Endothelial cell of umbilical vein (primary cell): Measurements from ENCODE around the gene DAND5. TPM values are rescaled to one million over a fixed set of nuclear protein-coding genes. Genes with fewer than 3 reads are reported as not detected.

Source experiments
- BruUV-seq: library from RNA; stranded (reverse); fragments of 400-500 nt; replicated peaks from 2 replicates; lab custom pipeline; 2021; lab: Mats Ljungman, UMichigan
- CTCF ChIA-PET: fragments of 300-600, 350-600 bp; sonication (Branson Sonifier 250); formaldehyde crosslinking; loops from one replicate; lab custom pipeline; 2021; ENCODE audit warnings: antibody characterized with exemption, inconsistent platforms; lab: Charles Lee
- POLR2A ChIA-PET: fragments of 300-600, 350-600 bp; sonication (Branson Sonifier 250); formaldehyde crosslinking; loops from one replicate; lab custom pipeline; 2021; ENCODE audit warnings: antibody characterized with exemption, inconsistent platforms; lab: Charles Lee
- DNase-seq: peaks from one replicate; pipeline ENCODE4 v3.0.0-alpha.2; 2011; ENCODE audit warnings: low read depth, low spot score
- FAIRE-seq: peaks from 2 replicates; lab custom pipeline; 2011; peaks lifted over from hg19 to GRCh38; lab: Jason Lieb, UNC
- H2AFZ ChIP-seq: 2 replicates; pipeline ENCODE4 v1.6.0; 2012; ENCODE audit warnings: low read depth, low read length, control low read depth, inconsistent platforms
- H3K27ac ChIP-seq: 2 replicates; pipeline ENCODE4 v1.5.1; 2011; ENCODE audit warnings: low read depth, mild to moderate bottlenecking, control low read depth, low read length, moderate library complexity; ENCODE audit not compliant: insufficient read depth
- H3K27me3 ChIP-seq, 2 experiments: 2 replicates each; pipeline versions ENCODE4 v1.6.0 to v1.6.1; 2011; ENCODE audit warnings: low read length in 2 of 2, mixed read lengths in 1 of 2; ENCODE audit not compliant: control insufficient read depth in 2 of 2, insufficient read depth in 2 of 2
- H3K36me3 ChIP-seq, 2 experiments: 2 replicates in 1 of 2; 3 replicates in 1 of 2; pipeline ENCODE4 v1.5.1; 2011; ENCODE audit warnings: low read length in 2 of 2, mild to moderate bottlenecking in 1 of 2, moderate library complexity in 1 of 2; ENCODE audit not compliant: control insufficient read depth in 2 of 2, insufficient read depth in 2 of 2; ENCODE audit errors: extremely low read depth in 1 of 2
- H3K4me1 ChIP-seq: 3 replicates; pipeline ENCODE4 v1.5.1; 2011; ENCODE audit warnings: mild to moderate bottlenecking, low read length; ENCODE audit not compliant: control insufficient read depth, insufficient read depth; ENCODE audit errors: extremely low read depth
- H3K4me2 ChIP-seq: 2 replicates; pipeline ENCODE4 v1.6.1; 2011; ENCODE audit warnings: low read length, control low read depth, mixed read lengths; ENCODE audit not compliant: insufficient read depth
- H3K4me3 ChIP-seq, 3 experiments: fragments of 200-600 bp in 1 of 3; sonication (generic), shearing (Covaris generic) in 1 of 3; replicated peaks in 1 of 3; 2 replicates each; pipeline ENCODE4 v1.5.1; 2011 to 2016; ENCODE audit warnings: control low read depth in 3 of 3, low read length in 3 of 3, mild to moderate bottlenecking in 2 of 3, inconsistent platforms in 1 of 3, low read depth in 1 of 3, moderate library complexity in 1 of 3; ENCODE audit not compliant: insufficient read depth in 1 of 3
- H3K79me2 ChIP-seq: 2 replicates; pipeline ENCODE4 v1.6.0; 2012; ENCODE audit warnings: low read length, inconsistent platforms; ENCODE audit not compliant: control insufficient read depth, insufficient read depth
- H3K9ac ChIP-seq: replicated peaks from 2 replicates; pipeline ENCODE3; 2011; ENCODE audit warnings: low read length, control low read depth; ENCODE audit not compliant: insufficient read depth; ENCODE audit errors: extremely low read depth
- H3K9me1 ChIP-seq: replicated peaks from 3 replicates; pipeline ENCODE4 v1.6.0; 2011; ENCODE audit warnings: mild to moderate bottlenecking, low read length; ENCODE audit not compliant: control insufficient read depth, insufficient read depth; ENCODE audit errors: extremely low read depth
- H3K9me3 ChIP-seq: replicated peaks from 2 replicates; pipeline ENCODE4 v1.5.1; 2012; ENCODE audit warnings: low read length, inconsistent platforms; ENCODE audit not compliant: control insufficient read depth, insufficient read depth
- H4K20me1 ChIP-seq: replicated peaks from 2 replicates; pipeline ENCODE3; 2011; ENCODE audit warnings: mild to moderate bottlenecking, low read length; ENCODE audit not compliant: control insufficient read depth, insufficient read depth; ENCODE audit errors: extremely low read depth
- EZH2 ChIP-seq: IDR thresholded peaks from 2 replicates; pipeline ENCODE4 v1.6.1; 2012; ENCODE audit warnings: borderline replicate concordance, low read depth, mild to moderate bottlenecking, moderate library complexity, low read length, inconsistent platforms; ENCODE audit not compliant: severe bottlenecking
- FOS ChIP-seq: IDR thresholded peaks from 2 replicates; pipeline ENCODE4 v1.6.1; 2011; ENCODE audit warnings: mild to moderate bottlenecking, low read length, moderate library complexity, borderline replicate concordance; ENCODE audit not compliant: insufficient read depth
- GATA2 ChIP-seq: IDR thresholded peaks from 2 replicates; pipeline ENCODE4 v1.7.0; 2011; ENCODE audit warnings: low read depth, mild to moderate bottlenecking, moderate library complexity, mixed read lengths, low read length; ENCODE audit not compliant: insufficient read length, insufficient read depth
- JUN ChIP-seq: IDR thresholded peaks from 2 replicates; pipeline ENCODE4 v1.6.1; 2011; ENCODE audit warnings: borderline replicate concordance, low read depth; ENCODE audit not compliant: insufficient read length, insufficient read depth
- MYC ChIP-seq: IDR thresholded peaks from one replicate; pipeline ENCODE4 v1.6.1; 2011; ENCODE audit warnings: mild to moderate bottlenecking, low read depth, low read length
- POLR2A ChIP-seq: IDR thresholded peaks from 2 replicates; pipeline ENCODE4 v1.6.1; 2012; ENCODE audit warnings: low read depth, mild to moderate bottlenecking, control low read depth, low read length
- POLR2AphosphoS5 ChIP-seq: IDR thresholded peaks from 2 replicates; pipeline ENCODE4 v1.6.1; 2012; ENCODE audit warnings: low read depth, mild to moderate bottlenecking, control low read depth, low read length, moderate library complexity; ENCODE audit not compliant: insufficient read depth
- dilution Hi-C: fragments of 300-500 bp; cut with MboI; formaldehyde crosslinking; loops from one replicate; pipeline ENCODE4 v1.15.0; 2019; ENCODE audit warnings: low sequenced_read_pairs; ENCODE audit not compliant: extremely low pct_ligation_motif_present
- intact Hi-C: fragments of 100-400 bp; cut with micrococcal nuclease; formaldehyde crosslinking; loops from one replicate; pipeline ENCODE4 v1.10.0; 2022
- polyA plus RNA-seq, 4 experiments: library from polyadenylated mRNA; depleted of rRNA in 3 of 4; stranded (reverse) in 3 of 4; unstranded in 1 of 4; fragments of >200 nt; gene quantifications; 2 replicates each; pipeline versions ENCODE4 v1.2.1 to v1.2.3, GENCODE V29; 2011 to 2012; ENCODE audit warnings: missing spikeins in 1 of 4
- total RNA-seq: library from RNA; stranded (reverse); gene quantifications from 2 replicates; pipeline ENCODE4 v1.2.3, GENCODE V29; 2021
- TF ChIP-seq, protein P1 (sequence below), 2 donors: IDR thresholded peaks; 1 replicate in 1 of 2; 2 replicates in 1 of 2; pipeline ENCODE4 v1.5.1; 2011; ENCODE audit warnings: low read length in 2 of 2, mild to moderate bottlenecking in 2 of 2, moderate library complexity in 2 of 2, control low read depth in 1 of 2, inconsistent platforms in 1 of 2, low read depth in 1 of 2; ENCODE audit not compliant: insufficient read depth in 1 of 2; ENCODE audit errors: extremely low read depth in 1 of 2
- TF ChIP-seq, protein P2 (sequence below): IDR thresholded peaks from 2 replicates; pipeline ENCODE4 v1.6.1; 2011; ENCODE audit not compliant: insufficient read depth, insufficient read length

Gene DAND5
- total and polyA plus RNA-seq, 2 donors (not counting 3 experiments of a cell fraction or from before 2014, with no cell fraction given) = 0.06 to 0.20 TPM

- no peak overlapping the region for H3K4me2 ChIP-seq
- CTCF ChIA-PET = interaction anchor here (0.9 kb wide), 1 partner anchor 35 kb away, joined by 3 read pairs; no protein-coding TSS in a partner anchor
- H3K4me1 ChIP-seq = no peaks in the 10 kb centered on the region
- no peak overlapping the region for H3K4me3 ChIP-seq
- H3K36me3 ChIP-seq = peaks cover 13 to 23% of the 10 kb centered on the region in 2 experiments
- no peak for FAIRE-seq
- TF ChIP-seq MYC = no peak
- no peak for TF ChIP-seq POLR2AphosphoS5
- TF ChIP-seq, protein P1, sequence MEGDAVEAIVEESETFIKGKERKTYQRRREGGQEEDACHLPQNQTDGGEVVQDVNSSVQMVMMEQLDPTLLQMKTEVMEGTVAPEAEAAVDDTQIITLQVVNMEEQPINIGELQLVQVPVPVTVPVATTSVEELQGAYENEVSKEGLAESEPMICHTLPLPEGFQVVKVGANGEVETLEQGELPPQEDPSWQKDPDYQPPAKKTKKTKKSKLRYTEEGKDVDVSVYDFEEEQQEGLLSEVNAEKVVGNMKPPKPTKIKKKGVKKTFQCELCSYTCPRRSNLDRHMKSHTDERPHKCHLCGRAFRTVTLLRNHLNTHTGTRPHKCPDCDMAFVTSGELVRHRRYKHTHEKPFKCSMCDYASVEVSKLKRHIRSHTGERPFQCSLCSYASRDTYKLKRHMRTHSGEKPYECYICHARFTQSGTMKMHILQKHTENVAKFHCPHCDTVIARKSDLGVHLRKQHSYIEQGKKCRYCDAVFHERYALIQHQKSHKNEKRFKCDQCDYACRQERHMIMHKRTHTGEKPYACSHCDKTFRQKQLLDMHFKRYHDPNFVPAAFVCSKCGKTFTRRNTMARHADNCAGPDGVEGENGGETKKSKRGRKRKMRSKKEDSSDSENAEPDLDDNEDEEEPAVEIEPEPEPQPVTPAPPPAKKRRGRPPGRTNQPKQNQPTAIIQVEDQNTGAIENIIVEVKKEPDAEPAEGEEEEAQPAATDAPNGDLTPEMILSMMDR (IDR thresholded peaks at IDR 0.05; ENCODE audit: extremely low read depth in 1 of 2, insufficient read depth in 1 of 2, low read depth in 1 of 2, low read length in 2 of 2) = no peak
- no peak for TF ChIP-seq POLR2A
- TF ChIP-seq FOS = no peak
- TF ChIP-seq, protein P2, sequence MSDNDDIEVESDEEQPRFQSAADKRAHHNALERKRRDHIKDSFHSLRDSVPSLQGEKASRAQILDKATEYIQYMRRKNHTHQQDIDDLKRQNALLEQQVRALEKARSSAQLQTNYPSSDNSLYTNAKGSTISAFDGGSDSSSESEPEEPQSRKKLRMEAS = no peak
- TF ChIP-seq JUN = no peak
- TF ChIP-seq EZH2 = no peak
- no peak for TF ChIP-seq GATA2
- intact Hi-C loops = no loop called here
- H2AFZ ChIP-seq = no peak overlapping the region
- H4K20me1 ChIP-seq = no peaks in the 10 kb centered on the region
- H3K79me2 ChIP-seq = no peaks in the 10 kb centered on the region
- no TSS peak for BruUV-seq
- H3K9ac ChIP-seq = no peak overlapping the region
- POLR2A ChIA-PET = interaction anchor here (0.7 kb wide), 1 partner anchor 49 kb away, joined by 5 read pairs; no protein-coding TSS in a partner anchor
- no peaks in the 10 kb centered on the region for H3K27me3 ChIP-seq
- no peaks in the 10 kb centered on the region for H3K9me1 ChIP-seq
- dilution Hi-C loops = no loop called here
- no peak for DNase-seq
- H3K9me3 ChIP-seq = no peaks in the 10 kb centered on the region
- no peak overlapping the region for H3K27ac ChIP-seq
Measured at GRCh38 chr19:12921047-12921446, 48.3 kb upstream of the DAND5 start.
